HCT116 (cell line): ENCODE results near the gene AP4S1. TPM values are rescaled to one million over a fixed set of nuclear protein-coding genes. Genes with fewer than 3 reads are reported as not detected.

Experiments
- ATAC-seq: fragments of 200-7000 bp; cut with Tn5 transposase; 2 replicates; pipeline ENCODE4 v1.9.1; 2020; ENCODE audit warnings: mild to moderate bottlenecking, moderate library complexity
- BruUV-seq: library from RNA; stranded (reverse); fragments of 400-500 nt; replicated peaks from 2 replicates; lab custom pipeline; 2021; lab: Mats Ljungman, UMichigan
- CTCF ChIA-PET: fragments of 300-600 bp; sonication (Branson Sonifier 250); formaldehyde crosslinking; loops from one replicate; lab custom pipeline; 2021; ENCODE audit warnings: antibody characterized with exemption; lab: Charles Lee
- POLR2A ChIA-PET: fragments of 300-600, 350-600 bp; sonication (Branson Sonifier 250); formaldehyde crosslinking; loops from one replicate; lab custom pipeline; 2021; ENCODE audit warnings: antibody characterized with exemption; lab: Charles Lee
- RAD21 ChIA-PET, 2 experiments: fragments of 300-600 bp; sonication (Branson Sonifier 250); formaldehyde crosslinking; loops; one replicate each; lab custom pipeline; 2023; ENCODE audit warnings: low total read pairs in 2 of 2; ENCODE audit not compliant: uncharacterized antibody in 2 of 2, unreplicated experiment in 2 of 2, low non-redundant PET in 1 of 2; lab: Charles Lee
- DNase-seq: peaks from one replicate; pipeline ENCODE4 v3.0.0-alpha.2; 2010; ENCODE audit warnings: low read depth, low spot score
- H2AFZ ChIP-seq: fragments of 200-600 bp; shearing (Covaris generic), sonication (generic); 2 replicates; pipeline ENCODE4 v1.6.1; 2017; ENCODE audit warnings: low read depth, mixed run types, mixed read lengths, antibody characterized with exemption, low read length; ENCODE audit not compliant: poor library complexity, severe bottlenecking
- H3K27ac ChIP-seq: 2 replicates; pipeline ENCODE4 v1.5.1; 2012; ENCODE audit warnings: low read depth, low read length
- H3K27me3 ChIP-seq: fragments of 200-600 bp; sonication (generic); 2 replicates; pipeline ENCODE4 v1.6.1; 2016; ENCODE audit warnings: mixed run types, low read length, mixed read lengths; ENCODE audit not compliant: insufficient read depth
- H3K36me3 ChIP-seq, 2 experiments: fragments of 200-500 bp in 1 of 2; fragments of 200-600 bp in 1 of 2; sonication (Bioruptor generic) in 1 of 2; sonication (generic) in 1 of 2; 2 replicates each; pipeline versions ENCODE4 v1.5.1 to v1.6.1; 2014 to 2016; ENCODE audit warnings: low read length in 2 of 2, inconsistent platforms in 1 of 2, mixed read lengths in 1 of 2, mixed run types in 1 of 2; ENCODE audit not compliant: insufficient read depth in 2 of 2, control insufficient read depth in 1 of 2
- H3K4me1 ChIP-seq, 2 experiments: fragments of 200-600 bp in 1 of 2; sonication (generic) in 1 of 2; 2 replicates each; pipeline versions ENCODE4 v1.5.1 to v1.6.1; 2012 to 2017; ENCODE audit warnings: low read length in 2 of 2, inconsistent platforms in 1 of 2, mild to moderate bottlenecking in 1 of 2, mixed read lengths in 1 of 2, mixed run types in 1 of 2, moderate library complexity in 1 of 2; ENCODE audit not compliant: insufficient read depth in 2 of 2, control insufficient read depth in 1 of 2
- H3K4me2 ChIP-seq: fragments of 200-600 bp; sonication (generic); 2 replicates; pipeline ENCODE4 v1.6.1; 2017; ENCODE audit warnings: mixed run types, low read length, mixed read lengths
- H3K4me3 ChIP-seq, 2 experiments: fragments of 200-600 bp in 1 of 2; sonication (generic) in 1 of 2; replicated peaks in 1 of 2; 2 replicates each; pipeline ENCODE4 v1.5.1; 2011 to 2016; ENCODE audit warnings: low read length in 2 of 2, control low read depth in 1 of 2, low read depth in 1 of 2, mild to moderate bottlenecking in 1 of 2, mixed read lengths in 1 of 2, mixed run types in 1 of 2
- H3K79me2 ChIP-seq: fragments of 200-600 bp; sonication (generic); 2 replicates; pipeline ENCODE4 v1.6.1; 2017; ENCODE audit warnings: mild to moderate bottlenecking, mixed run types, low read length, moderate library complexity, mixed read lengths; ENCODE audit not compliant: insufficient read depth
- H3K9ac ChIP-seq: fragments of 200-600 bp; sonication (generic); 2 replicates; pipeline ENCODE4 v1.6.1; 2016; ENCODE audit warnings: low read length, mixed read lengths
- H3K9me2 ChIP-seq: fragments of 200-600 bp; sonication (generic), shearing (Covaris generic); 2 replicates; pipeline ENCODE4 v1.6.1; 2017; ENCODE audit warnings: mixed run types, mild to moderate bottlenecking, moderate library complexity; ENCODE audit not compliant: insufficient read depth
- H3K9me3 ChIP-seq, 2 experiments: fragments of 200-500 bp in 1 of 2; fragments of 200-600 bp in 1 of 2; sonication (Bioruptor generic) in 1 of 2; sonication (generic) in 1 of 2; 2 replicates each; pipeline ENCODE4 v1.6.1; 2014 to 2017; ENCODE audit warnings: low read length in 2 of 2, mixed read lengths in 2 of 2, inconsistent platforms in 1 of 2, low read depth in 1 of 2, mild to moderate bottlenecking in 1 of 2, mixed run types in 1 of 2, moderate library complexity in 1 of 2; ENCODE audit not compliant: control insufficient read depth in 1 of 2, insufficient read depth in 1 of 2
- H4K20me1 ChIP-seq: fragments of 200-600 bp; sonication (generic), shearing (Covaris generic); 2 replicates; pipeline ENCODE4 v1.6.1; 2017; ENCODE audit warnings: mixed run types, mild to moderate bottlenecking, moderate library complexity; ENCODE audit not compliant: insufficient read depth
- ATF3 ChIP-seq: IDR thresholded peaks from 2 replicates; pipeline ENCODE4 v1.6.1; 2012
- CTCF ChIP-seq, 3 experiments: fragments of 200-600 bp in 1 of 3; sonication (generic) in 1 of 3; IDR thresholded peaks in 2 of 3; conservative IDR thresholded peaks in 1 of 3; 2 replicates each; pipeline ENCODE4 v1.5.1; 2012 to 2017; ENCODE audit warnings: low read depth in 2 of 3, low read length in 2 of 3, antibody characterized with exemption in 1 of 3, borderline replicate concordance in 1 of 3, control low read depth in 1 of 3, mild to moderate bottlenecking in 1 of 3, mixed read lengths in 1 of 3, mixed run types in 1 of 3, moderate library complexity in 1 of 3; ENCODE audit not compliant: insufficient read depth in 1 of 3
- ELF1 ChIP-seq: IDR thresholded peaks from 2 replicates; pipeline ENCODE4 v1.6.1; 2012; ENCODE audit warnings: low read depth, borderline replicate concordance
- EZH2phosphoT487 ChIP-seq: fragments of 200-600 bp; IDR thresholded peaks from 2 replicates; pipeline ENCODE4 v1.6.1; 2018; ENCODE audit warnings: antibody characterized with exemption, borderline replicate concordance
- FOSL1 ChIP-seq: IDR thresholded peaks from 2 replicates; pipeline ENCODE4 v1.6.1; 2012; ENCODE audit warnings: low read depth
- JUND ChIP-seq: IDR thresholded peaks from 2 replicates; pipeline ENCODE4 v1.6.1; 2012
- RAD21 ChIP-seq: IDR thresholded peaks from 2 replicates; pipeline ENCODE4 v1.6.1; 2012; ENCODE audit warnings: low read depth, mild to moderate bottlenecking
- SRF ChIP-seq: IDR thresholded peaks from 2 replicates; pipeline ENCODE4 v1.6.1; 2012; ENCODE audit warnings: low read depth
- TCF7L2 ChIP-seq: IDR thresholded peaks from 2 replicates; pipeline ENCODE4 v1.7.0; 2011; ENCODE audit warnings: borderline replicate concordance, inconsistent platforms; ENCODE audit not compliant: insufficient read depth, insufficient read length; ENCODE audit errors: extremely low read depth
- YY1 ChIP-seq: IDR thresholded peaks from 2 replicates; pipeline ENCODE4 v1.6.1; 2011; ENCODE audit warnings: low read length, low read depth, moderate library complexity, mild to moderate bottlenecking; ENCODE audit not compliant: insufficient replicate concordance; ENCODE audit errors: extremely low read depth
- ZNF274 ChIP-seq: fragments of 200-500 bp; sonication (Bioruptor generic); IDR thresholded peaks from 2 replicates; pipeline ENCODE4 v1.6.1; 2014; ENCODE audit warnings: mild to moderate bottlenecking, low read depth, low read length, inconsistent platforms
- intact Hi-C: fragments of 100-400 bp; cut with micrococcal nuclease; formaldehyde crosslinking; loops from 2 replicates; pipeline ENCODE4 v1.10.0; 2022
- total RNA-seq: library from RNA; stranded (reverse); gene quantifications from one replicate; pipeline ENCODE4 v1.2.1, GENCODE V29; 2021; ENCODE audit not compliant: unreplicated experiment

Gene AP4S1
- total RNA-seq, 1 experiment from 2014 or later = 5.0 TPM

GRCh38 chr14:30991408-30991807 lies 34.0 kb upstream of the AP4S1 start:
- Histone ChIP-seq H3K36me3 (no peaks in the 10 kb centered on the region), H3K4me2 (no peak overlapping the region), H3K9me2 (no peaks in the 10 kb centered on the region), H3K4me3 (no peak overlapping the region), H3K27ac (no peak overlapping the region), H3K9ac (no peak overlapping the region), H3K79me2 (peaks cover 97% of the 10 kb centered on the region), H3K27me3 (no peaks in the 10 kb centered on the region), H4K20me1 (peaks cover 7% of the 10 kb centered on the region; the same call in 1 of the 2 replicates), H3K9me3 (no peaks in the 10 kb centered on the region), H2AFZ (no peak overlapping the region), H3K4me1 (peaks cover 28 to 48% of the 10 kb centered on the region in 2 experiments)
- CTCF ChIA-PET = no interaction called here
- RAD21 ChIA-PET = no interaction called here
- POLR2A ChIA-PET = no interaction called here
- ATAC-seq = no peak
- no TSS peak for BruUV-seq
- intact Hi-C loops = no loop called here
- no peak for TF ChIP-seq TCF7L2
- TF ChIP-seq YY1 = no peak
- TF ChIP-seq ELF1 = no peak
- TF ChIP-seq JUND = no peak
- no peak for DNase-seq

GRCh38 chr14:30993071-30993470 lies 32.4 kb upstream of the AP4S1 start:
- POLR2A ChIA-PET = interaction anchor here (1.2 kb wide), 1 partner anchor 33 kb away, joined by 3 read pairs; the partner anchor contains the start of genes AP4S1 and STRN3

More at GRCh38 chr14:30993071-30993470, 32.4 kb upstream of the AP4S1 start:
- Histone ChIP-seq H3K9ac (no peak overlapping the region), H3K27ac (no peak overlapping the region), H3K79me2 (peaks cover 99% of the 10 kb centered on the region), H3K36me3 (no peaks in the 10 kb centered on the region), H3K9me3 (no peaks in the 10 kb centered on the region), H3K27me3 (no peaks in the 10 kb centered on the region), H2AFZ (no peak overlapping the region), H3K4me3 (no peak overlapping the region), H3K9me2 (no peaks in the 10 kb centered on the region), H3K4me2 (no peak overlapping the region), H4K20me1 (peaks cover 9% of the 10 kb centered on the region; the same call in 1 of the 2 replicates), H3K4me1 (peaks cover 28 to 53% of the 10 kb centered on the region in 2 experiments)
- DNase-seq (no peak), ATAC-seq (no peak)
- RAD21 ChIA-PET = no interaction called here
- intact Hi-C loops = no loop called here
- TF ChIP-seq EZH2phosphoT487 (no peak), ZNF274 (no peak), FOSL1 (no peak), CTCF (IDR thresholded peaks at IDR 0.05 in 2 of 3, conservative IDR thresholded peaks at IDR 0.05 in 1 of 3; ENCODE audit: borderline replicate concordance in 1 of 3, insufficient read depth in 1 of 3, low read depth in 2 of 3, low read length in 2 of 3) (no peak), YY1 (no peak), RAD21 (no peak), ATF3 (no peak), SRF (no peak)
- CTCF ChIA-PET = no interaction called here
- no TSS peak for BruUV-seq
